Osteoblast (primary cell): ENCODE data around the gene SLC9A9. TPM values are rescaled to one million over a fixed set of nuclear protein-coding genes. Genes with fewer than 3 reads are reported as not detected.

Experiments
- DNase-seq: peaks from one replicate; pipeline ENCODE4 v3.0.0; 2011; ENCODE audit warnings: low spot score, mixed read lengths; ENCODE audit not compliant: insufficient read length; ENCODE audit errors: missing footprints
- H2AFZ ChIP-seq: 2 replicates; pipeline ENCODE4 v1.6.0; 2011; ENCODE audit warnings: mild to moderate bottlenecking, low read length
- H3K27ac ChIP-seq: 2 replicates; pipeline ENCODE4 v1.5.1; 2011; ENCODE audit warnings: mild to moderate bottlenecking, low read depth, low read length, moderate library complexity
- H3K27me3 ChIP-seq: 2 replicates; pipeline ENCODE4 v1.6.0; 2012; ENCODE audit warnings: mild to moderate bottlenecking, control low read depth, inconsistent platforms, low read length, moderate library complexity; ENCODE audit not compliant: insufficient read depth
- H3K36me3 ChIP-seq: 2 replicates; pipeline ENCODE4 v1.5.1; 2011; ENCODE audit warnings: mild to moderate bottlenecking, low read length, control low read depth, moderate library complexity; ENCODE audit not compliant: insufficient read depth
- H3K4me1 ChIP-seq: 2 replicates; pipeline ENCODE4 v1.5.1; 2011; ENCODE audit warnings: mild to moderate bottlenecking, low read length, control low read depth, moderate library complexity; ENCODE audit not compliant: insufficient read depth
- H3K4me2 ChIP-seq: 2 replicates; pipeline ENCODE4 v1.6.0; 2011; ENCODE audit warnings: mild to moderate bottlenecking, low read length; ENCODE audit not compliant: insufficient read depth
- H3K4me3 ChIP-seq: fragments of 200-600 bp; sonication (generic); 3 replicates; pipeline ENCODE4 v1.5.1; 2012; ENCODE audit warnings: mild to moderate bottlenecking, low read length, inconsistent platforms; ENCODE audit not compliant: insufficient read depth
- H3K79me2 ChIP-seq: 2 replicates; pipeline ENCODE4 v1.6.0; 2012; ENCODE audit warnings: mild to moderate bottlenecking, low read length, control low read depth, inconsistent platforms; ENCODE audit not compliant: insufficient read depth
- H3K9me3 ChIP-seq: 2 replicates; pipeline ENCODE4 v1.5.1; 2011; ENCODE audit warnings: low read depth, low read length, control low read depth
- H4K20me1 ChIP-seq: 2 replicates; pipeline ENCODE4 v1.6.0; 2012; ENCODE audit warnings: mild to moderate bottlenecking, low read length, control low read depth; ENCODE audit not compliant: insufficient read depth
- total RNA-seq: library from RNA; depleted of rRNA; stranded (reverse); fragments of >200 nt; gene quantifications from 2 replicates; pipeline ENCODE4 v1.2.3, GENCODE V29; 2012
- TF ChIP-seq, protein P1 (sequence below): IDR thresholded peaks from 2 replicates; pipeline ENCODE4 v1.5.1; 2011; ENCODE audit warnings: mild to moderate bottlenecking, low read depth, low read length, moderate library complexity; ENCODE audit errors: extremely low read depth

The SLC9A9 gene
- total RNA-seq, 1 donor, result 6.5 TPM

DNA sequence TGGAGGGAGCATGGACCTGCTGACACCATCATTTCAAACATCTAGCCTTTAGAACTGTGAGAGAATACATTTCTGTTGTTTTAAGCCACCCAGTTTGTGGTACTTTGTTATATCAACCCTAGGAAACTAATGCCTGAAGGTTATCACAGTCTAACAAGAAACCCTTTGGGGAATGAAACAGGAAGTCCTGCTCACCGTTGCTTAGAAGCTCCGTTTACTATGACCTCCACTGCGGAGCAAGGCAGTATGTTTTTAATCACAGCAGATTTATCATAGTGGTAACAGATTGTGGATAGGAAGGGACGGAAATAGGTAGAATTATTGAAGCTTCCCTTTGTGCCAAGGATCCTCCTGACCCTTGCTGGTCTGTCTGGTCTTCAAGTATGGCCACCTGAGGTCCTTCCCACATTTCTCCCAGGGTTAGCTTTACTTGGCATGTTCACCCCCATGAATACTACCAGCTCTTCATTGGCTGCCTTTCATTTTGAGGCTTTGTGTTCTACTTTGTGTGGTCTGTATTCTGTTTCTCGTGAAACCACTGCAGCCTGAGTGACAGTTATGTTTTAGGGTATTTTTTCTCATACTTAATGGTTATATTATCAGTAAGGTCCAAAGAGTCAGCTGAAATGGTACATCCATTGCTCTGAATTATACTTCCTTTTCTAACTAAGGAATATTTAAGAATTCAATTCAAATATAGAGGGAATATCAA, 527.1 kb downstream of the SLC9A9 start:
- Histone ChIP-seq H3K9me3 (no peaks in the 10 kb centered on the region), H3K79me2 (no peaks in the 10 kb centered on the region), H3K4me3 (no peak overlapping the region), H3K36me3 (no peaks in the 10 kb centered on the region), H3K4me1 (no peaks in the 10 kb centered on the region), H2AFZ (no peak overlapping the region), H4K20me1 (no peaks in the 10 kb centered on the region), H3K27ac (no peak overlapping the region), H3K4me2 (no peak overlapping the region), H3K27me3 (no peaks in the 10 kb centered on the region)
- no peak for DNase-seq
- TF ChIP-seq, protein P1, sequence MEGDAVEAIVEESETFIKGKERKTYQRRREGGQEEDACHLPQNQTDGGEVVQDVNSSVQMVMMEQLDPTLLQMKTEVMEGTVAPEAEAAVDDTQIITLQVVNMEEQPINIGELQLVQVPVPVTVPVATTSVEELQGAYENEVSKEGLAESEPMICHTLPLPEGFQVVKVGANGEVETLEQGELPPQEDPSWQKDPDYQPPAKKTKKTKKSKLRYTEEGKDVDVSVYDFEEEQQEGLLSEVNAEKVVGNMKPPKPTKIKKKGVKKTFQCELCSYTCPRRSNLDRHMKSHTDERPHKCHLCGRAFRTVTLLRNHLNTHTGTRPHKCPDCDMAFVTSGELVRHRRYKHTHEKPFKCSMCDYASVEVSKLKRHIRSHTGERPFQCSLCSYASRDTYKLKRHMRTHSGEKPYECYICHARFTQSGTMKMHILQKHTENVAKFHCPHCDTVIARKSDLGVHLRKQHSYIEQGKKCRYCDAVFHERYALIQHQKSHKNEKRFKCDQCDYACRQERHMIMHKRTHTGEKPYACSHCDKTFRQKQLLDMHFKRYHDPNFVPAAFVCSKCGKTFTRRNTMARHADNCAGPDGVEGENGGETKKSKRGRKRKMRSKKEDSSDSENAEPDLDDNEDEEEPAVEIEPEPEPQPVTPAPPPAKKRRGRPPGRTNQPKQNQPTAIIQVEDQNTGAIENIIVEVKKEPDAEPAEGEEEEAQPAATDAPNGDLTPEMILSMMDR, result no peak

DNA sequence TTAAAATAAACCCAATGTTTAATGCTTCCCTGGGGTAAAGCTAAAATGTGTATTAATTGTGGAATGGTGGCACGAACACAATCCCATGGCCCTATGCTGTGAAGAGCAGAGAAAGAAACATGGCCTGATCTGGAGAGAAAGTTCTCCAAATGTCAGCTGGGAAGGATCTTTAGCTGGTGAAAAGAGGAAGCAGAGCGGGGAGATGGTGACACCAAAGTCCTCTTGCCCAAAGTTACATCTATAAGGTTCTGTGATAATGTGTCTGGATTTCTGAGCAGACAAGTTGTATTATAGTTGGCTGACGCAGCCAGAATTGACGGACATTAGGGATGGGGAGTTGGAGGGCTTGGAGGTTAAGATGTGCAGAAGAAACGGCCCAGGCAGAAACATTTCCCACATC, 532.5 kb downstream of the SLC9A9 start:
- Histone ChIP-seq H3K4me2 (no peak overlapping the region), H2AFZ (no peak overlapping the region), H3K4me1 (no peaks in the 10 kb centered on the region), H3K4me3 (no peak overlapping the region), H3K9me3 (no peaks in the 10 kb centered on the region), H3K27me3 (no peaks in the 10 kb centered on the region), H3K27ac (no peak overlapping the region), H3K36me3 (no peaks in the 10 kb centered on the region), H4K20me1 (no peaks in the 10 kb centered on the region), H3K79me2 (no peaks in the 10 kb centered on the region)
- TF ChIP-seq, protein P1, result no peak
- DNase-seq, result no peak

- Histone ChIP-seq H2AFZ (no peak overlapping the region), H3K79me2 (no peaks in the 10 kb centered on the region), H4K20me1 (no peaks in the 10 kb centered on the region), H3K9me3 (no peaks in the 10 kb centered on the region), H3K4me2 (no peak overlapping the region), H3K36me3 (no peaks in the 10 kb centered on the region), H3K27ac (no peak overlapping the region), H3K27me3 (no peaks in the 10 kb centered on the region), H3K4me1 (no peaks in the 10 kb centered on the region), H3K4me3 (no peak overlapping the region)
- DNase-seq, result no peak
- TF ChIP-seq, protein P1, result no peak
These were observed 533.8 kb downstream of the SLC9A9 start for GRCh38 chr3:143314251-143315093.

DNA sequence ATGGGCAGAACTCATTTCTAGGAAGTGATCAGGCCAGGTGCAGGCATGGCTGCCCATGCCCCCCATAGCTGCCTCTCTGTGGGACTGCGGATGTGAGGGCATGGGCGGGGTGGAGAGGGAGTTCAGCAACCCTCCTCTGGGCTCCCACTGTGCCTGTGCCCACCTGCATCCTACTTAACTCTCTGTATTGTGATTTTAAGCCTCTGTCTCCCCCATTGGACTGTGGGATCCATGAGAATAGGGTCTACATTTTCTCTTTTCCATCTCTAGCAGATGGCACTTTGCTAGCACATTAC, 534.4 kb downstream of the SLC9A9 start:
- DNase-seq, result no peak
- no peak overlapping the region for H3K4me3 ChIP-seq
- no peak overlapping the region for H3K27ac ChIP-seq
- no peaks in the 10 kb centered on the region for H3K79me2 ChIP-seq
- no peaks in the 10 kb centered on the region for H4K20me1 ChIP-seq
- H3K27me3 ChIP-seq, result no peaks in the 10 kb centered on the region
- H2AFZ ChIP-seq, result no peak overlapping the region
- no peaks in the 10 kb centered on the region for H3K9me3 ChIP-seq
- TF ChIP-seq, protein P1, result no peak
- no peaks in the 10 kb centered on the region for H3K4me1 ChIP-seq
- H3K36me3 ChIP-seq, result no peaks in the 10 kb centered on the region
- no peak overlapping the region for H3K4me2 ChIP-seq
